Thymus (tissue), 14 donors: ENCODE results near the gene SELENOF. TPM values are rescaled to one million over a fixed set of nuclear protein-coding genes. Genes with fewer than 3 reads are reported as not detected.

ENCODE experiments used
- DNase-seq, 9 donors: peaks; one replicate each; pipeline ENCODE4 v3.0.0-alpha.2; 2013; ENCODE audit warnings: low spot score in 9 of 9, low read depth in 6 of 9, missing footprints in 1 of 9
- H3K27ac ChIP-seq, 2 donors: one replicate each; pipeline ENCODE4 v1.5.1; 2013; ENCODE audit warnings: control low read depth in 1 of 2, low read depth in 1 of 2, low read length in 1 of 2, mild to moderate bottlenecking in 1 of 2, moderate library complexity in 1 of 2
- H3K27me3 ChIP-seq, 2 donors: one replicate each; pipeline ENCODE4 v1.5.1; 2013; ENCODE audit warnings: low read length in 1 of 2; ENCODE audit not compliant: control insufficient read depth in 2 of 2, insufficient read depth in 1 of 2
- H3K36me3 ChIP-seq, 2 donors: one replicate each; pipeline ENCODE4 v1.5.1; 2013; ENCODE audit warnings: low read length in 1 of 2, mild to moderate bottlenecking in 1 of 2, moderate library complexity in 1 of 2; ENCODE audit not compliant: control insufficient read depth in 2 of 2, insufficient read depth in 2 of 2
- H3K4me1 ChIP-seq, 2 donors: one replicate each; pipeline ENCODE4 v1.5.1; 2013; ENCODE audit warnings: low read length in 2 of 2; ENCODE audit not compliant: control insufficient read depth in 2 of 2, insufficient read depth in 2 of 2
- H3K4me3 ChIP-seq, 2 donors: one replicate each; pipeline ENCODE4 v1.5.1; 2013; ENCODE audit warnings: low read length in 2 of 2, control low read depth in 1 of 2, mild to moderate bottlenecking in 1 of 2
- H3K9me3 ChIP-seq, 2 donors: one replicate each; pipeline ENCODE4 v1.5.1; 2013; ENCODE audit warnings: low read length in 1 of 2, mild to moderate bottlenecking in 1 of 2; ENCODE audit not compliant: control insufficient read depth in 2 of 2, insufficient read depth in 1 of 2
- WGBS: extraction: QIAGEN DNeasy Blood & Tissue Kit; methylation state at CpG from one replicate; pipeline ENCODE4 v1.1.7; 2013; 5-methylcytosine and 5-hydroxymethylcytosine counted together
- long read RNA-seq, 10 donors: transcript quantifications; one replicate each; lab custom pipeline, GENCODE V29; 2026
- polyA plus RNA-seq: library from polyadenylated mRNA; stranded (reverse); fragments of 200-250 nt; gene quantifications from one replicate; pipeline ENCODE4 v1.2.3, GENCODE V29; 2013
- total RNA-seq: library from RNA; stranded (reverse); fragments of 120-200 nt; gene quantifications from one replicate; pipeline ENCODE4 v1.2.4, GENCODE V29; 2013
- donor health status: healthy.

SELENOF gene
- total RNA-seq = 209 TPM
- 183 TPM for polyA plus RNA-seq
- long read RNA-seq, donor 1, transcript SELENOF-201 (5 exons, 1,781 nt) = major isoform, 6 of 15 reads
- long read RNA-seq, donor 1, partial matches to known transcripts = 8 of 15 reads
- long read RNA-seq, donor 1, other reads (novel, unspliced or antisense) = 0 of 15 reads
- long read RNA-seq, donor 2, transcript SELENOF-201 (5 exons, 1,781 nt) = major isoform, 183 of 206 reads
- long read RNA-seq, donor 2, transcript SELENOF-202 (4 exons, 1,220 nt) = minor isoform, 6 of 206 reads
- long read RNA-seq, donor 2, partial matches to known transcripts = 7 of 206 reads
- long read RNA-seq, donor 2, other reads (novel, unspliced or antisense) = 5 of 206 reads
- long read RNA-seq, donor 3, transcript SELENOF-202 (4 exons, 1,220 nt) = minor isoform, 11 of 244 reads
- long read RNA-seq, donor 3, transcript SELENOF-201 (5 exons, 1,781 nt) = major isoform, 192 of 244 reads
- long read RNA-seq, donor 3, partial matches to known transcripts = 24 of 244 reads
- long read RNA-seq, donor 3, other reads (novel, unspliced or antisense) = 13 of 244 reads
- long read RNA-seq, donor 4, transcript SELENOF-201 (5 exons, 1,781 nt) = major isoform, 36 of 44 reads
- long read RNA-seq, donor 4, partial matches to known transcripts = 6 of 44 reads
- long read RNA-seq, donor 4, other reads (novel, unspliced or antisense) = 0 of 44 reads
- long read RNA-seq, donor 5, transcript SELENOF-202 (4 exons, 1,220 nt) = minor isoform, 10 of 236 reads
- long read RNA-seq, donor 5, transcript SELENOF-201 (5 exons, 1,781 nt) = major isoform, 179 of 236 reads
- long read RNA-seq, donor 5, partial matches to known transcripts = 37 of 236 reads
- long read RNA-seq, donor 5, other reads (novel, unspliced or antisense) = 8 of 236 reads
- long read RNA-seq, donor 6, transcript SELENOF-201 (5 exons, 1,781 nt) = major isoform, 88 of 109 reads
- long read RNA-seq, donor 6, partial matches to known transcripts = 16 of 109 reads
- long read RNA-seq, donor 6, other reads (novel, unspliced or antisense) = 0 of 109 reads
- long read RNA-seq, donor 7, transcript SELENOF-201 (5 exons, 1,781 nt) = major isoform, 111 of 150 reads
- long read RNA-seq, donor 7, transcript SELENOF-202 (4 exons, 1,220 nt) = minor isoform, 9 of 150 reads
- long read RNA-seq, donor 7, partial matches to known transcripts = 23 of 150 reads
- long read RNA-seq, donor 7, other reads (novel, unspliced or antisense) = 5 of 150 reads
- long read RNA-seq, donor 8, transcript SELENOF-201 (5 exons, 1,781 nt) = major isoform, 55 of 58 reads
- long read RNA-seq, donor 8, partial matches to known transcripts = 0 of 58 reads
- long read RNA-seq, donor 8, other reads (novel, unspliced or antisense) = 0 of 58 reads
- long read RNA-seq, donor 9, transcript SELENOF-201 (5 exons, 1,781 nt) = major isoform, 79 of 103 reads
- long read RNA-seq, donor 9, partial matches to known transcripts = 14 of 103 reads
- long read RNA-seq, donor 9, other reads (novel, unspliced or antisense) = 5 of 103 reads
- long read RNA-seq, donor 10, transcript SELENOF-201 (5 exons, 1,781 nt) = major isoform, 82 of 103 reads
- long read RNA-seq, donor 10, transcript SELENOF-202 (4 exons, 1,220 nt) = minor isoform, 5 of 103 reads
- long read RNA-seq, donor 10, partial matches to known transcripts = 11 of 103 reads
- long read RNA-seq, donor 10, other reads (novel, unspliced or antisense) = 5 of 103 reads

DNA sequence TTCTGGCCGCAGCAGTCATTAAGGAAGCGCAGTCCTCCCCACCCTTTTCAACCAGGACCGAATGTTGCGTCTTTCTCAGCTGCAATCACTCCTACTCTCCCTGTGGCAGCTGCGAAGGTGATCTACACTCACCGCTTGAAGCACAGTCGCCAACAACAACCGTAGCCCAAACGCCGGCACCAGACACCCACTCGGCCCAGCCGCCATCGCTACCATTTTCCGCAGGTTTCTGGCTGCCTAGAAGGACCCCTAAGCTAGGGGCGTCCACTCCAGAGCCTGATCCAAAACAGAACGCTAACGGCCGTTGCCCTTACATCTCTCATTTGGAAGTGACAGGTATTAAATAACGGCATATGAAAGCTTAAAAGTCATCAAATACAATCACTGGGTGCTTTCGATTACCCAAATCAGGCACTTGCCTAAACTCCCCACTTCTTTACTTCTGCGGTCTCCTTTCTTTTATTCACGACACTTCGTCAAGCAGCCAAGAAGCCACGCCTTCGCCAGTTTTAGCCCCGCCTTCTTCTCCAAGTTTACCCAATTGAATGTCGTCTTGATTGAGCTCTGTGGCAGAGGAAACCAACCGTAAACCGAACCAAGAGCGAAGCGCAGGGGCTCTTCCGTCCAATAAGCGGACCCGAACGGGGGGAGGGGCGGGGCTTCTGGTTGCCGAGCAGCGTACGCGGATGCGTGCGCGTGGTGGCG lies at the start of gene SELENOF:
SELENOF (minus strand) TSS at position 231 of the 705 bp plus-strand sequence; CDS start at position 216, 15 bp downstream.
- under 1% methylated on average over 44 of the region's 44 CpGs for WGBS

DNA sequence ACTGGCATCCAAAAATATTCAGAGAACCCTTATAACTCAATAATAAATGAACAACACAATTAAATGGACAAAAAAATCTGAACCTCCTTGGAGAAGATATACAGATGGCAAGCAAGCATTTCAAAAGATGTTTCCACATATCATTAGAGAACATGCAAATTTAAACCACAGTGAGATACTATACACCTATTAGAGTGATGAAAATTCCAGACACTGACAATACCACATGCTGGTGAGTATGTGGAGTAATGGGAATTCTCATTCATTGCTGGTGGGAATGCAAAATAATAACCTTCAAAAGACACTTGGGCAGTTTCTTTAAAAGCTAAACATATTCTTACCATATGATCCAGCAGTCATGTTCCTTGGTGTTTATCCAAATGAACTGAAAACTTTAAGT lies 46.6 kb upstream of the SELENOF start:
- Histone ChIP-seq H3K4me1 (no peaks in the 10 kb centered on the region), H3K4me3 (no peak overlapping the region), H3K27ac (no peak overlapping the region), H3K27me3 (no peaks in the 10 kb centered on the region), H3K36me3 (no peaks in the 10 kb centered on the region), H3K9me3 (no peaks in the 10 kb centered on the region)
- DNase-seq = no peak

More for the DNA sequence above, at the start of gene SELENOF:
- DNase-seq = peak; percentile 100
- Histone ChIP-seq H3K27ac (peak within 1 kb of the TSS; percentile 92 to 97), H3K27me3 (no peaks in the 10 kb centered on the region), H3K4me3 (peak within 1 kb of the TSS; percentile 90 to 92), H3K4me1 (peaks cover 11 to 14% of the 10 kb centered on the region in 2 donors), H3K36me3 (peaks cover 0 to 10% of the 10 kb centered on the region in 2 donors), H3K9me3 (peaks cover 0 to 6% of the 10 kb centered on the region in 2 donors)

DNA sequence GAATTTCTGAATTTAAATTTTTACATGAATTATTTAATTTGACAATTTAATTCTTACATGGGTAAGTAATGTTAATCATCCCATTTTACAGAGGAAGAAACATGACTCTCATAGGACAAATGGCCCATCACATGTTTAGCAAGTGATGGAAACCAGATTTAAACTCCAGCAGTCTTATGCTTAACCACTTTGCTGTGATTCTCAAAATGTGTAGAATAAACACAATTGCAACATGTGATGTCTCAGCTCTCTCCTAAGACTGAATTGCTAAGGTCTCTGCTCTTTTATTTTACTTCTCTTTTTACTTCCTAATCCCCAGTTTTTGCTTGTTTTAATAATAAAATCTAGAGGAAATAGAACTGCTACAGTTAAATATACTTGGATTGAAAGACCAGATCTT lies 43.3 kb upstream of the SELENOF start:
- H3K9me3 ChIP-seq = no peaks in the 10 kb centered on the region
- H3K36me3 ChIP-seq = no peaks in the 10 kb centered on the region
- no peaks in the 10 kb centered on the region for H3K27me3 ChIP-seq
- no peaks in the 10 kb centered on the region for H3K4me1 ChIP-seq
- no peak overlapping the region for H3K4me3 ChIP-seq
- DNase-seq = no peak
- no peak overlapping the region for H3K27ac ChIP-seq

DNA sequence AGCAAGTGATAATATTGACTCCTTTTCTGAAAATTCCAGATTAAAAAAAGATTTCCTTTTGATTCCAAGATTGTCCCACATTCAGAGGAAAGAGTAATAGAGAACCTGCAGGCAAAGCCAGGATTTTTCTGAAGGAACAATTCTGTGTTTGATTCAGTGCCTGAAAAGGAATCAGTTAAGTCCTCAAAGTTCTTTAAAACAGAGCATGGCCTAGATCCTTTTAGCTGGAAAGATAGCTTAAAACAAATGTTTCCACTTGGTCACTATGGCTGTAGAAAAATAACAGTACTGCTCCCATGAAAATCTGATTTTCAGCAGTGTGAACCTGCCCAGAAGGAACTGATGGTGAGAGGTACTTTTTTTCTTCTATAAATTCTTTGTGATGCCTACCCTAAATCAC lies 42.3 kb upstream of the SELENOF start:
- H3K27me3 ChIP-seq = no peaks in the 10 kb centered on the region

DNA sequence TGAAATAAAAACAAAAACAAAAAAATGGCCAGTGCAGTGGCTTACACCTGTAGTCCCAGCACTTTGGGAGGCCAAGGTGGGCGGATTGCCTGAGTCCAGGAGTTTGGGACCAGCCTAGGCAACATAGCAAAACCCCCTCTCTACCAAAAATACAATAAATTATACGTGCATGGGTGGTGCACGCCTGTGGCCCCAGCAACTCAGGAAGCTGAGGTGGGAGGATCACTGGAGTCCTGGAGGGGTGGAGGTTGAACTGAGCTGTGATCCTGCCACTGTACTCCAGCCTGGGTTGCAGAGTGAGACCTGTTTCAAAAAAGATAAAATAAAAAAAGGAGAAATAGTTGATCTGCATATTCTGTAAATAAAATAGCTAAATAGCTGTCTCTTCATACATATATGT lies 41.8 kb upstream of the SELENOF start:
- no peaks in the 10 kb centered on the region for H3K9me3 ChIP-seq
- H3K4me1 ChIP-seq = no peaks in the 10 kb centered on the region
- H3K36me3 ChIP-seq = no peaks in the 10 kb centered on the region
- no peak for DNase-seq
- 89% methylated on average over 3 of the region's 3 CpGs for WGBS
- no peak overlapping the region for H3K4me3 ChIP-seq
- no peaks in the 10 kb centered on the region for H3K27me3 ChIP-seq
- H3K27ac ChIP-seq = no peak overlapping the region

More for the DNA sequence above, 42.3 kb upstream of the SELENOF start:
- no peaks in the 10 kb centered on the region for H3K36me3 ChIP-seq
- no peaks in the 10 kb centered on the region for H3K9me3 ChIP-seq
- H3K4me3 ChIP-seq = no peak overlapping the region
- no peak overlapping the region for H3K27ac ChIP-seq
- no peaks in the 10 kb centered on the region for H3K4me1 ChIP-seq
- DNase-seq = no peak

DNA sequence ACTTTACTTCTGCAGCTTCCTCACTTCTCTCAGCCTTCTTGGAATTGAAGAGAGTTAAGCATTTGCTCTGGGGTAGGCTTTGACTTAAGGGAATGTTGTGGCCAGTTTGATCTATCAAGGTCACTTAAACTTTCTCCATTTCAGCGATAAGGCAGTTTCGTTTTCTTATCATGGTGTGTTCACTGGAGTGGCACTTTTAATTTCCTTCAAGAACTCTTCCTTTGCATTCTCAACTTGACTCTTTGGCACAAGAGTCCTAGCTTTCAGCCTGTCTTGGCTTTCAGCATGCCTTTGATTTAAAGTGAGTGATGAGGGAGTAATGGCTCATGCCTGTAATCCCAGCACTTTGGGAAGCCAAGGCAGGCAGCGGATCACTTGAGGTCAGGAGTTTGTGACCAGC lies 39.2 kb upstream of the SELENOF start:
- 96% methylated on average over 3 of the region's 3 CpGs for WGBS
- Histone ChIP-seq H3K27me3 (no peaks in the 10 kb centered on the region), H3K36me3 (no peaks in the 10 kb centered on the region), H3K4me3 (no peak overlapping the region), H3K27ac (no peak overlapping the region), H3K9me3 (no peaks in the 10 kb centered on the region), H3K4me1 (no peaks in the 10 kb centered on the region)
- no peak for DNase-seq

DNA sequence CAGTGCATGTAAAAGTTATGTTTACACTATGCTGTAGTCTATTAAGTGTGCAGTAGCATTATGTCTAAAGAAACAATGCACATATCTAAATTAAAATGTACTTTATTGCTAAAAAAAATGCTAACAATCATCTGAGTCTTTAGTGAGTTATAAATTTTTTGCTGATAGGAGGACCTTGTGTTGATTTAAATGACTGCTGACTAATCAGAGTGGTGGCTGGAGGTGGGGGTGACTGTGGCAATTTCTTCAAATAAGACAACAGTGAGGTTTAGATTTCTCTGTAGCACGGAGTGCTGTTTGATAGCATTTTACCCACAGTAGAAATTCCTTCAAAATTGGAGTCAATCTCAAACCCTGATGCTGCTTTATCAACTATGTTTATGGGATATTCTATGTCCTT lies 37.5 kb upstream of the SELENOF start:
- Histone ChIP-seq H3K4me3 (no peak overlapping the region), H3K27ac (no peak overlapping the region), H3K4me1 (no peaks in the 10 kb centered on the region), H3K27me3 (no peaks in the 10 kb centered on the region), H3K9me3 (no peaks in the 10 kb centered on the region), H3K36me3 (no peaks in the 10 kb centered on the region)
- DNase-seq = no peak
- 85% methylated on average over 1 of the region's 1 CpG for WGBS
